GM18873 (cell line): ENCODE measurements around the gene USP35.
"Not testable (repeated sequence)": the region's sequence is repeated elsewhere in the genome, so short reads cannot be mapped to it uniquely, and the experiment has no call there.

Source experiments
- ATAC-seq: cut with Tn5 transposase; IDR thresholded peaks from one replicate; pipeline ENCODE4 v1.9.1; 2021; ENCODE audit warnings: mild to moderate bottlenecking, moderate library complexity, moderate number of reproducible peaks; ENCODE audit not compliant: unreplicated experiment, low FRiP score

The USP35 gene

GRCh38 chr11:78227921-78228320 lies 39.2 kb downstream of the USP35 start:
- ATAC-seq: no peak

GRCh38 chr11:78228467-78228866 lies 39.7 kb downstream of the USP35 start:
- no peak for ATAC-seq

- no peak for ATAC-seq
Measured at GRCh38 chr11:78229106-78229505, 40.4 kb downstream of the USP35 start.

GRCh38 chr11:78230161-78230877 lies 41.6 kb downstream of the USP35 start:
- no peak for ATAC-seq

GRCh38 chr11:78231962-78232501 lies 43.3 kb downstream of the USP35 start:
- no peak for ATAC-seq

GRCh38 chr11:78233046-78233445 lies 44.3 kb downstream of the USP35 start:
- ATAC-seq: not testable (repeated sequence)

GRCh38 chr11:78234006-78234405 lies 45.3 kb downstream of the USP35 start:
- no peak for ATAC-seq

GRCh38 chr11:78237293-78238046 lies 48.8 kb downstream of the USP35 start:
- no peak for ATAC-seq

GRCh38 chr11:78239781-78240180 lies 51.1 kb downstream of the USP35 start:
- ATAC-seq: no peak

GRCh38 chr11:78241475-78241874 lies 52.8 kb downstream of the USP35 start:
- ATAC-seq: no peak

GRCh38 chr11:78244080-78244479 lies 55.4 kb downstream of the USP35 start:
- no peak for ATAC-seq

- no peak for ATAC-seq
Measured at GRCh38 chr11:78244546-78245255, 56.0 kb downstream of the USP35 start.

GRCh38 chr11:78248191-78248590 lies 59.5 kb downstream of the USP35 start:
- ATAC-seq: no peak

- ATAC-seq: no peak
Measured at GRCh38 chr11:78248903-78249302, 60.2 kb downstream of the USP35 start.

- no peak for ATAC-seq
Measured at GRCh38 chr11:78250099-78250498, 61.4 kb downstream of the USP35 start.

GRCh38 chr11:78251083-78251775 lies 62.5 kb downstream of the USP35 start:
- no peak for ATAC-seq

GRCh38 chr11:78253797-78254196 lies 65.1 kb downstream of the USP35 start:
- ATAC-seq: no peak

- no peak for ATAC-seq
Measured at GRCh38 chr11:78254268-78254667, 65.5 kb downstream of the USP35 start.

GRCh38 chr11:78255919-78256318 lies 67.2 kb downstream of the USP35 start:
- ATAC-seq: no peak

GRCh38 chr11:78256962-78257361 lies 68.2 kb downstream of the USP35 start:
- ATAC-seq: no peak
